Measurements from ENCODE around the gene PLEKHG4.

The PLEKHG4 gene

GRCh38 chr16:67304020-67304419, 24.7 kb downstream of the PLEKHG4 start:
- no peak overlapping the region for H3K9ac ChIP-seq (ENCODE audit: low read length)
- H3F3A ChIP-seq (ENCODE audit: insufficient read depth) = no peaks in the 10 kb centered on the region
- no peaks in the 10 kb centered on the region for H3K79me2 ChIP-seq (ENCODE audit: insufficient read depth, low read length)
- no peaks in the 10 kb centered on the region for H3K27me3 ChIP-seq (ENCODE audit: low read length)
- H3K27ac ChIP-seq (ENCODE audit: low read depth, low read length) = no peak overlapping the region
- H3K36me3 ChIP-seq (ENCODE audit: low read length) = no peaks in the 10 kb centered on the region
- no peak overlapping the region for H3K4me2 ChIP-seq (ENCODE audit: low read depth, low read length, poor library complexity, severe bottlenecking)
- H3K9me2 ChIP-seq (replicated peaks; ENCODE audit: insufficient read depth, low read length) = no peaks in the 10 kb centered on the region
- no peak overlapping the region for H3K4me3 ChIP-seq (ENCODE audit: insufficient read depth, low read length, poor library complexity, severe bottlenecking)
- H3K9me3 ChIP-seq (ENCODE audit: insufficient read depth, low read length) = no peaks in the 10 kb centered on the region
- no peaks in the 10 kb centered on the region for H4K20me1 ChIP-seq (ENCODE audit: low read depth, low read length)
- TF ChIP-seq EZH2phosphoT487 (conservative IDR thresholded peaks at IDR 0.05; ENCODE audit: low read length) (no peak), CTCF (IDR thresholded peaks at IDR 0.05; ENCODE audit: insufficient read depth, low read length, poor library complexity, severe bottlenecking) (no peak)
- H2AFZ ChIP-seq (ENCODE audit: low read depth, low read length, severe bottlenecking) = no peak overlapping the region

GRCh38 chr16:67305216-67306071, 26.1 kb downstream of the PLEKHG4 start:
- Histone ChIP-seq H2AFZ (ENCODE audit: low read depth, low read length, severe bottlenecking) (no peak overlapping the region), H3F3A (ENCODE audit: insufficient read depth) (no peaks in the 10 kb centered on the region), H3K4me3 (ENCODE audit: insufficient read depth, low read length, poor library complexity, severe bottlenecking) (no peak overlapping the region), H3K9me3 (ENCODE audit: insufficient read depth, low read length) (no peaks in the 10 kb centered on the region), H4K20me1 (ENCODE audit: low read depth, low read length) (no peaks in the 10 kb centered on the region), H3K79me2 (ENCODE audit: insufficient read depth, low read length) (no peaks in the 10 kb centered on the region), H3K4me2 (ENCODE audit: low read depth, low read length, poor library complexity, severe bottlenecking) (no peak overlapping the region), H3K9ac (ENCODE audit: low read length) (no peak overlapping the region), H3K27ac (ENCODE audit: low read depth, low read length) (no peak overlapping the region), H3K27me3 (ENCODE audit: low read length) (no peaks in the 10 kb centered on the region), H3K36me3 (ENCODE audit: low read length) (no peaks in the 10 kb centered on the region), H3K9me2 (replicated peaks; ENCODE audit: insufficient read depth, low read length) (no peaks in the 10 kb centered on the region)
- TF ChIP-seq EZH2phosphoT487 (conservative IDR thresholded peaks at IDR 0.05; ENCODE audit: low read length) = no peak
- TF ChIP-seq CTCF (IDR thresholded peaks at IDR 0.05; ENCODE audit: insufficient read depth, low read length, poor library complexity, severe bottlenecking) = no peak

GRCh38 chr16:67310561-67310960, 31.2 kb downstream of the PLEKHG4 start:
- H4K20me1 ChIP-seq (ENCODE audit: low read depth, low read length) = no peaks in the 10 kb centered on the region
- H3K9ac ChIP-seq (ENCODE audit: low read length) = no peak overlapping the region
- no peaks in the 10 kb centered on the region for H3K9me2 ChIP-seq (replicated peaks; ENCODE audit: insufficient read depth, low read length)
- no peaks in the 10 kb centered on the region for H3K36me3 ChIP-seq (ENCODE audit: low read length)
- no peak overlapping the region for H3K27ac ChIP-seq (ENCODE audit: low read depth, low read length)
- no peak for TF ChIP-seq EZH2phosphoT487 (conservative IDR thresholded peaks at IDR 0.05; ENCODE audit: low read length)
- TF ChIP-seq CTCF (IDR thresholded peaks at IDR 0.05; ENCODE audit: insufficient read depth, low read length, poor library complexity, severe bottlenecking) = no peak
- H3K79me2 ChIP-seq (ENCODE audit: insufficient read depth, low read length) = no peaks in the 10 kb centered on the region
- H3F3A ChIP-seq (ENCODE audit: insufficient read depth) = no peaks in the 10 kb centered on the region
- no peaks in the 10 kb centered on the region for H3K9me3 ChIP-seq (ENCODE audit: insufficient read depth, low read length)
- H3K4me2 ChIP-seq (ENCODE audit: low read depth, low read length, poor library complexity, severe bottlenecking) = no peak overlapping the region
- H3K27me3 ChIP-seq (ENCODE audit: low read length) = no peaks in the 10 kb centered on the region
- H3K4me3 ChIP-seq (ENCODE audit: insufficient read depth, low read length, poor library complexity, severe bottlenecking) = no peak overlapping the region
- H2AFZ ChIP-seq (ENCODE audit: low read depth, low read length, severe bottlenecking) = no peak overlapping the region
